Mucosa of rectum (tissue), 2 donors: Measurements from ENCODE around the gene GPLD1.

ENCODE experiments used
- H3K27ac ChIP-seq, 2 donors: one replicate each; pipeline ENCODE4 v1.7.0; 2013; ENCODE audit warnings: inconsistent platforms in 2 of 2, low read depth in 2 of 2, low read length in 2 of 2
- H3K27me3 ChIP-seq, 2 donors: one replicate each; pipeline ENCODE4 v1.7.0; 2013; ENCODE audit warnings: low read length in 2 of 2; ENCODE audit not compliant: control insufficient read depth in 2 of 2, insufficient read depth in 2 of 2
- H3K36me3 ChIP-seq, 2 donors: one replicate each; pipeline ENCODE4 v1.7.0; 2013; ENCODE audit warnings: low read length in 2 of 2; ENCODE audit not compliant: control insufficient read depth in 2 of 2, insufficient read depth in 2 of 2
- H3K4me1 ChIP-seq, 2 donors: one replicate each; pipeline ENCODE4 v1.7.0; 2013; ENCODE audit warnings: low read length in 2 of 2, mild to moderate bottlenecking in 1 of 2; ENCODE audit not compliant: control insufficient read depth in 2 of 2, insufficient read depth in 2 of 2
- H3K4me3 ChIP-seq, 2 donors: one replicate each; pipeline ENCODE4 v1.7.0; 2013; ENCODE audit warnings: low read length in 2 of 2
- H3K9ac ChIP-seq, 2 donors: one replicate each; pipeline ENCODE4 v1.7.0; 2013; ENCODE audit warnings: low read length in 2 of 2, low read depth in 1 of 2, mild to moderate bottlenecking in 1 of 2
- H3K9me3 ChIP-seq, 2 donors: one replicate each; pipeline ENCODE4 v1.7.0; 2013; ENCODE audit warnings: low read length in 2 of 2; ENCODE audit not compliant: control insufficient read depth in 2 of 2
- donor health status: healthy.
- donor health status: Normal muscosa, but diverticular disease.

The GPLD1 gene

GRCh38 chr6:24440897-24441598, 48.3 kb downstream of the GPLD1 start:
- H3K36me3 ChIP-seq = peaks cover 0 to 2% of the 10 kb centered on the region in 2 donors
- H3K27ac ChIP-seq = no peak overlapping the region
- H3K4me3 ChIP-seq = no peak overlapping the region
- no peak overlapping the region for H3K9ac ChIP-seq
- no peaks in the 10 kb centered on the region for H3K4me1 ChIP-seq
- H3K27me3 ChIP-seq = no peaks in the 10 kb centered on the region
- H3K9me3 ChIP-seq = no peaks in the 10 kb centered on the region

DNA sequence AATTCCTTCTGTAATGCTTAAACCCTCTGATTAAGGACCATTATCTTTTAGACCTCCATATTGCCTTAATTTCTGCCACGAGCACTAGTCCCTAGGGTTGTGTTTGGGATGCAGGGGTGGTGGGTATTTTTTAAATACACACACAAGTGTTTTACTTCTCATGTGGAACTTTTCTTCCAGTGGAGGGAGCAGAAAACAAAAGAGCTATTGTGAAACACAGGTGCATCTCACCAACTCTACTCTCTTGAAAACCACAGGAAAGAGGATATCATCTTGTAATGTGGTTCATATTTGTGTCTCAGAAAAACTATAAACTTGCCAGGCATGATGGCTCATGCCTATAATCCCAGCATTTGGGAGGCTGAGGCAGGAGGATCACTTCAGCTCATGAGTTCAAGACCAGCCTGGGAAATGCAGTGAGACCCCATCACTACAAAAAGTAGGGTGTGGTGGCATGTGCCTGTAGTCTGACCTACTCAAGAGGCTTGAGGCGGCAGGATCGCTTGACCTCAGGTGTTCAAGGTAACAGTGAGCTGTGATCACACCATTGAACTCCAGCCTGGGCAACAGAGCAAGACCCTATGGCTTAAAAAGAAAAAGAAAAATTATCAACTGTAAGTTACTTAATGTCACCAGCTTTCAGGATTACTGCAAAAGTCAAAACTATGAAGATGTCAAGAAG, 49.4 kb downstream of the GPLD1 start:
- no peak overlapping the region for H3K4me3 ChIP-seq

DNA sequence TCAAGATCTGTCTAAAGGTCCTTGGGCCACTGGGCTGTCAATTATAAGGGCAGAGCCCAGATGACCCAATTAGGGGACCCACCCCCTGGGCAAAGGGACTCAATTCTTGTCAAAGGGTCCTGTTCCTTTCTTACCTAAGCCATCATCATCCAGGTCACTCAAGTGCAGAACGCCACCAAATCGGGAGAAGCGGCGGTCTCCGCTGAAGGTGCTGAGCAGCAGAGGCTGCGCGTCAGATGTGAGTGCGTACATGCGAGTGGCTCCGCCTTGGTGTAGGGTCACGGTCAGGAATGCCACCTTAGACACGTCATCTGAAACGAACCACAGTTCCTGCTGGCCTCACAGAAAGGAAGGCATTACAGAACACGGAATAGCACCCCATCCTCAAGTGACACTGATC, 52.4 kb downstream of the GPLD1 start:
- H3K9ac ChIP-seq = no peak overlapping the region
- no peaks in the 10 kb centered on the region for H3K27me3 ChIP-seq
- H3K36me3 ChIP-seq = peaks cover 0 to 2% of the 10 kb centered on the region in 2 donors
- no peaks in the 10 kb centered on the region for H3K4me1 ChIP-seq
- H3K9me3 ChIP-seq = no peaks in the 10 kb centered on the region
- H3K4me3 ChIP-seq = no peak overlapping the region
- H3K27ac ChIP-seq = no peak overlapping the region

More for the DNA sequence above, 49.4 kb downstream of the GPLD1 start:
- Histone ChIP-seq H3K9ac (no peak overlapping the region), H3K9me3 (no peaks in the 10 kb centered on the region), H3K4me1 (no peaks in the 10 kb centered on the region), H3K27ac (no peak overlapping the region), H3K27me3 (no peaks in the 10 kb centered on the region), H3K36me3 (peaks cover 0 to 2% of the 10 kb centered on the region in 2 donors)

DNA sequence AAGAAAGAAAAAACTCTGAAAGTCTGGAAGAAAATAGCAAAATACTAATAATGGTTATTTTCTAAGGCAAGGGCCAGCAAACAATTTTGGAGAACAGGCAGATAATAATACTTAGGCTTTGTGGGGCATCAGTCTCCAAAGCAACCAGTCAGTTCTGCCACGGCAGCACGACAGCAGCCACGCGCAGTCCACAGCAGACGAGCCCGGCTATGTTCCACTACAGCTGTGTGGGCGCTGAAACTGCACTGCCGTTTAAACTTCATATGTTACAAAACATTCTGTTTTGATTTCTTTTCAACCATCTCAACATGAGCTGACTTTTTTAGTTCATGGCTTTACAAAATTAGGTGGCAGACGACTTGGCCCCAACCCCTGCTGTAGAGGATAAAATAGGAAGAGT, 56.8 kb downstream of the GPLD1 start:
- no peak overlapping the region for H3K27ac ChIP-seq
- H3K9ac ChIP-seq = no peak overlapping the region
- H3K4me3 ChIP-seq = no peak overlapping the region
- peaks cover 3 to 4% of the 10 kb centered on the region in 2 donors for H3K36me3 ChIP-seq
- no peaks in the 10 kb centered on the region for H3K27me3 ChIP-seq
- no peaks in the 10 kb centered on the region for H3K4me1 ChIP-seq
- no peaks in the 10 kb centered on the region for H3K9me3 ChIP-seq

GRCh38 chr6:24431045-24431451, 58.3 kb downstream of the GPLD1 start:
- Histone ChIP-seq H3K27ac (no peak overlapping the region), H3K36me3 (peaks cover 3 to 4% of the 10 kb centered on the region in 2 donors), H3K4me1 (no peaks in the 10 kb centered on the region), H3K27me3 (no peaks in the 10 kb centered on the region), H3K4me3 (no peak overlapping the region), H3K9ac (no peak overlapping the region), H3K9me3 (no peaks in the 10 kb centered on the region)

DNA sequence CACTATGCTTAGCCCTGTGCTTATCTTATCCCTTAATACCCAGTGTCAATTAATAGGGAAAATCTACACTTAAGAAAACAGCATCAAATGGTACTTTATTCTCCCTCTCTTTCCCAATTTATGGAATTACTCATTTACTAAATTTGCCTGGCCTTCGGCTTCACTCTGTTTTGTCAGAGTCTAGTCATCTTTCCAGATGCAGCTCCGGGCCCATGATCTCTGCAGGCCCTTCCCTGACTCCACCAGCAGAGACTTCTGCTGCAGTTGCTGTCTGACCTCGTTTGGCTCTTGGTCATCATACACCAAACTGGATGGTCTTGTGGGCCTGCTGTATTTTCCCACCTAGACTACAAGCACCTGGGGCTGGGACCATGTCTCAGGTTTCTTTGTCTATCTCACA, 59.3 kb downstream of the GPLD1 start:
- Histone ChIP-seq H3K4me1 (no peaks in the 10 kb centered on the region), H3K9me3 (no peaks in the 10 kb centered on the region), H3K27ac (no peak overlapping the region), H3K9ac (no peak overlapping the region), H3K4me3 (no peak overlapping the region), H3K27me3 (no peaks in the 10 kb centered on the region), H3K36me3 (peaks cover 8 to 10% of the 10 kb centered on the region in 2 donors)

DNA sequence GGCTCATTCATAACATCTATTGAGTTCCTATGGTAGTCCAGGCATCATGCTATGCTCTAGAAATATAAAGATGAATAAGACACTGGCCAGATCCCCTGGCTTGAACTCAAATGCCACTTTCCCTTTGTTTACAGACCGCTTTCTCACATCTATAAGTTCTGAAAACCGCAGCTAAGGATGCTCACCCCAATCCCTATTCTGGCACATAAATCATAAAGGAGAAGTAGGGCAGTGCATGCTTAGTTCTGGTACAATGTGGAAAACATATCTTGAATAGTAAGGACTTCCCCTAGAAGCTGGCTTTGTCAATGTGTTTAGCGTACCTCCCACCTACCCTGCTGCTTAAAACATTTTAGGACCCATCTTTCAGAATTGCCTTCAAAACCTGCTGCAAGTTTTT, 60.2 kb downstream of the GPLD1 start:
- H3K9me3 ChIP-seq = no peaks in the 10 kb centered on the region
- H3K4me1 ChIP-seq = no peaks in the 10 kb centered on the region
- H3K9ac ChIP-seq = no peak overlapping the region
- no peak overlapping the region for H3K27ac ChIP-seq
- H3K27me3 ChIP-seq = no peaks in the 10 kb centered on the region
- peaks cover 18% of the 10 kb centered on the region in 2 donors for H3K36me3 ChIP-seq
- H3K4me3 ChIP-seq = no peak overlapping the region

GRCh38 chr6:24428615-24429014, 60.8 kb downstream of the GPLD1 start:
- Histone ChIP-seq H3K9me3 (no peaks in the 10 kb centered on the region), H3K9ac (no peak overlapping the region), H3K36me3 (peaks cover 22 to 23% of the 10 kb centered on the region in 2 donors), H3K27ac (no peak overlapping the region), H3K4me1 (no peaks in the 10 kb centered on the region), H3K27me3 (no peaks in the 10 kb centered on the region), H3K4me3 (no peak overlapping the region)

DNA sequence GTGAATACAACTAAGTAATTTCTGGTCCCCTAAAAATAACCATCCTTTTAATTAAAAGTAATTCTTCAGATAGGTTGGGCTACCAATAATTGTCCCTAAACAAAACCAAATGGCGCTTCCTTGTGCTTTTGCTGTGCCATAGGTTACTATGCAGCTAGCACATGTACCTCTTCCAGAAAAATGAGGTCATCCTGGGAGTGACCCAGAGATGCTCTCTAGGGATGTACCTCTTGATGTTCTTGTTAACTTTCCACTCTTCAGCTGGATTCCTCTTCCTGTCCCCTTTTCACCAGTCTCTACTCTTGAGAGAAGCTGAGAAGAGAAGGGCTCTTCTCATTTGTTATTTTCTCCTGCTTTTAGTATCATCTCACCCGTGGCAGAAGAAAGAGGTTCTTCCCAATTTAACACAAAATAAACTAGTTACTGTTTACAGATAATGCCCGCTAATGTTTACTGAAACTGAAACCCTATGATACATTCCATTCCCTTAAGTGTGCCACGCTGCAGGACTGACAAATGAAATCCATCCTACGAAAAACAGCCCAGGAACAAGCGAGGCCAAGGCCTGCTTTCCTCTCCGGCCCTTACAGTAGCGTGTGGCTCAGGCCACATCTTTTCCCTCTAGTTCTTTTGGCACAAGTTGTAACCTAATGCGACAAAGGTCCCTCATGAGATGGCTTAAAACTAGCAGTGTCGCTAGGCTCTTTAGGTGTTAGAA, 62.5 kb downstream of the GPLD1 start:
- Histone ChIP-seq H3K9me3 (no peaks in the 10 kb centered on the region), H3K9ac (no peak overlapping the region), H3K4me1 (no peaks in the 10 kb centered on the region), H3K27me3 (no peaks in the 10 kb centered on the region), H3K4me3 (no peak overlapping the region), H3K36me3 (peaks cover 36 to 38% of the 10 kb centered on the region in 2 donors), H3K27ac (no peak overlapping the region)

DNA sequence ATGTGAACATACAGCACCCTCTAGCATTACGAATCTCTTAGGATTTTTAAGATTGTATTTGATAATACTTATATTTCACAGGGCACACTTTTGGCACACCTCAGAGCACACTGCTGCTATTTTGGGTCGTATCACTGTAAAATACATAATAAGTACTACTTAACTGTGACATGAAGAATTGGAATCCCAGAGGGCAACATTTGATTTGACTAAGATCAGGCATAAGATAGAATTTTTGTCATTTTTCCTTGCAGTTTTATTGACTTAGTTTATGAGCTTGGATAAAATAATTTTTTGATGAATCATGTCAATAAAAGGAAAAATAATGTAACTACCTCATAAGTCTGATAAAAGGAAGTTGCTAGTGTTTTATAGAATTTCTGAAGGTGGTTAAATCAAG, 64.3 kb downstream of the GPLD1 start:
- no peak overlapping the region for H3K9ac ChIP-seq
- H3K27me3 ChIP-seq = no peaks in the 10 kb centered on the region
- H3K4me1 ChIP-seq = no peaks in the 10 kb centered on the region
- peaks cover 47 to 48% of the 10 kb centered on the region in 2 donors for H3K36me3 ChIP-seq
- no peak overlapping the region for H3K4me3 ChIP-seq
- no peak overlapping the region for H3K27ac ChIP-seq
- H3K9me3 ChIP-seq = no peaks in the 10 kb centered on the region
